HepG2 (cell line): ENCODE results near the gene VAMP8. TPM values are rescaled to one million over a fixed set of nuclear protein-coding genes. Genes with fewer than 3 reads are reported as not detected.

Experiments used
- ARNT2 ChIP-seq: sonication (generic); formaldehyde crosslinking; IDR thresholded peaks from 2 replicates; pipeline ENCODE4 v1.8.0; 2022; ENCODE audit warnings: mild to moderate bottlenecking, low read depth, missing genetic modification reagents, moderate library complexity
- DNMT1 ChIP-seq: sonication (generic); formaldehyde crosslinking; IDR thresholded peaks from 2 replicates; pipeline ENCODE4 v1.5.1; 2020; ENCODE audit warnings: mild to moderate bottlenecking, missing genetic modification reagents
- FOXA1 ChIP-seq, 2 experiments: fragments of 450-650 bp in 1 of 2; sonication (generic) in 1 of 2; formaldehyde crosslinking in 1 of 2; IDR thresholded peaks; 2 replicates each; pipeline versions ENCODE4 v1.4.0 to v1.6.1; 2016 to 2020; ENCODE audit warnings: missing genetic modification reagents in 1 of 2
- GFI1 ChIP-seq: sonication (generic); formaldehyde crosslinking; IDR thresholded peaks from 2 replicates; pipeline ENCODE4 v1.5.0; 2020; ENCODE audit warnings: missing genetic modification reagents, mild to moderate bottlenecking, borderline replicate concordance
- HINFP ChIP-seq: sonication (generic); formaldehyde crosslinking; IDR thresholded peaks from 2 replicates; pipeline ENCODE4 v1.4.0; 2020; ENCODE audit warnings: low read depth, mild to moderate bottlenecking, missing genetic modification reagents
- HNF4A ChIP-seq: sonication (generic); formaldehyde crosslinking; IDR thresholded peaks from 2 replicates; pipeline ENCODE4 v1.4.0; 2020; ENCODE audit warnings: missing genetic modification reagents
- ISL2 ChIP-seq: sonication (generic); formaldehyde crosslinking; IDR thresholded peaks from 2 replicates; pipeline ENCODE4 v1.5.0; 2020; ENCODE audit warnings: missing genetic modification reagents
- KAT8 ChIP-seq: IDR thresholded peaks from 2 replicates; pipeline ENCODE4 v1.6.1; 2016; ENCODE audit warnings: missing genetic modification reagents, missing compliant biosample characterization
- MAF1 ChIP-seq: sonication (generic); formaldehyde crosslinking; IDR thresholded peaks from 2 replicates; pipeline ENCODE4 v1.5.0; 2020; ENCODE audit warnings: missing genetic modification reagents, borderline replicate concordance
- SMAD3 ChIP-seq: sonication (generic); formaldehyde crosslinking; IDR thresholded peaks from 2 replicates; pipeline ENCODE4 v1.4.0; 2020; ENCODE audit warnings: missing genetic modification reagents
- SOX6 ChIP-seq, 2 experiments: fragments of 450-650 bp in 1 of 2; sonication (generic) in 1 of 2; formaldehyde crosslinking in 1 of 2; IDR thresholded peaks; 2 replicates each; pipeline versions ENCODE4 v1.4.0 to v1.6.1; 2017 to 2020; ENCODE audit warnings: antibody characterized with exemption in 1 of 2, mild to moderate bottlenecking in 1 of 2, missing genetic modification reagents in 1 of 2
- SPEN ChIP-seq: sonication (generic); formaldehyde crosslinking; IDR thresholded peaks from 2 replicates; pipeline ENCODE4 v1.5.1; 2020; ENCODE audit warnings: low read depth, mild to moderate bottlenecking, missing genetic modification reagents
- TFAP4 ChIP-seq: sonication (generic); IDR thresholded peaks from 2 replicates; pipeline ENCODE4 v1.6.1; 2016; ENCODE audit warnings: low read depth, borderline replicate concordance
- THAP11 ChIP-seq: IDR thresholded peaks from 2 replicates; pipeline ENCODE4 v1.6.1; 2016; ENCODE audit warnings: missing biosample characterization, missing genetic modification reagents
- U2AF2 ChIP-seq: fragments of 200-400 bp; formaldehyde crosslinking; IDR thresholded peaks from 2 replicates; pipeline ENCODE4 v1.6.1; 2017; ENCODE audit warnings: low read depth, mild to moderate bottlenecking, low read length
- ZBTB21 ChIP-seq: sonication (generic); formaldehyde crosslinking; IDR thresholded peaks from 2 replicates; pipeline ENCODE4 v1.4.0; 2020; ENCODE audit warnings: missing genetic modification reagents
- ZFX ChIP-seq: sonication (generic); formaldehyde crosslinking; IDR thresholded peaks from 2 replicates; pipeline ENCODE4 v1.4.0; 2020; ENCODE audit warnings: mild to moderate bottlenecking, low read depth, missing genetic modification reagents, moderate library complexity
- ZNF282 ChIP-seq: fragments of 450-650 bp; IDR thresholded peaks from 2 replicates; pipeline ENCODE4 v1.6.1; 2018; ENCODE audit not compliant: partially characterized antibody
- ZNF296 ChIP-seq: sonication (generic); formaldehyde crosslinking; conservative IDR thresholded peaks from 2 replicates; pipeline ENCODE4 v1.5.0; 2020; ENCODE audit warnings: mild to moderate bottlenecking, missing genetic modification reagents
- ZNF558 ChIP-seq: sonication (generic); formaldehyde crosslinking; IDR thresholded peaks from 2 replicates; pipeline ENCODE4 v1.9.0; 2022; ENCODE audit warnings: mild to moderate bottlenecking, missing genetic modification reagents, borderline replicate concordance
- ZNF574 ChIP-seq: sonication (generic); formaldehyde crosslinking; IDR thresholded peaks from 2 replicates; pipeline ENCODE4 v1.4.0; 2020; ENCODE audit warnings: missing genetic modification reagents
- ZNF580 ChIP-seq: IDR thresholded peaks from 2 replicates; pipeline ENCODE4 v1.6.1; 2016; ENCODE audit warnings: low read depth, borderline replicate concordance
- polyA plus RNA-seq, 8 experiments: library from polyadenylated mRNA; depleted of rRNA in 3 of 8; stranded (reverse) in 7 of 8; unstranded in 1 of 8; fragments of >200 nt; fragmentation: Illumina TruSeq in 4 of 8; extraction: Trizol in 4 of 8; gene quantifications; 2 replicates each; pipeline versions ENCODE4 v1.2.1 to v1.2.3, GENCODE V29; 2011 to 2016; ENCODE audit warnings: low read depth in 4 of 8, missing spikeins in 1 of 8, mixed read lengths in 1 of 8; ENCODE audit not compliant: insufficient read depth in 1 of 8
- total RNA-seq, 5 experiments: library from RNA; depleted of rRNA; stranded (reverse); fragments of >200 nt; fragmentation: Illumina TruSeq; extraction: Trizol; gene quantifications; 2 replicates each; pipeline ENCODE4 v1.2.3, GENCODE V29; 2016; ENCODE audit warnings: low read depth in 1 of 5

The VAMP8 gene
- total and polyA plus RNA-seq, 2 of the 13 experiments (the other 11 are each of a cell fraction or from before 2014, with no cell fraction given): 83.3 to 157 TPM

GRCh38 chr2:85539361-85540132 lies 37.8 kb upstream of the VAMP8 start (continued):
- no peak for TF ChIP-seq ZNF296 (CRISPR knock-in tag)
- TF ChIP-seq GFI1 (CRISPR knock-in tag): peak; percentile 50; the same call in 1 of the 2 replicates
- no peak; the same call in 1 of the 2 replicates for TF ChIP-seq ZNF580 (CRISPR knock-in tag)
- TF ChIP-seq SMAD3 (CRISPR knock-in tag): no peak
- TF ChIP-seq ZNF282: no peak
- TF ChIP-seq MAF1 (CRISPR knock-in tag): no peak
- TF ChIP-seq ZNF558 (CRISPR knock-in tag): peak; percentile 67; the same call in 1 of the 2 replicates
- TF ChIP-seq HNF4A (CRISPR knock-in tag): no peak; the same call in 1 of the 2 replicates
- 0 out of 2 replicates have a peak, but pooled peaks have one; percentile 22 for TF ChIP-seq U2AF2
- TF ChIP-seq ISL2 (CRISPR knock-in tag): 0 out of 2 replicates have a peak, but pooled peaks have one; percentile 46
- TF ChIP-seq ZFX: peak; percentile 77
- no peak for TF ChIP-seq KAT8 (CRISPR knock-in tag)
- no peak; the same call in 1 of the 2 replicates for TF ChIP-seq ZNF574 (CRISPR knock-in tag)
- TF ChIP-seq TFAP4: no peak
- no peak for TF ChIP-seq FOXA1 (IDR thresholded peaks at IDR 0.05)
- no peak for TF ChIP-seq FOXA1 (CRISPR knock-in tag; IDR thresholded peaks at IDR 0.05)
- no peak for TF ChIP-seq ZBTB21
- 0 out of 2 replicates have a peak, but pooled peaks have one; percentile 32 for TF ChIP-seq SPEN (CRISPR knock-in tag)
- peak; percentile 91 for TF ChIP-seq DNMT1 (CRISPR knock-in tag)
- TF ChIP-seq THAP11: peak; percentile 34; the same call in 1 of the 2 replicates
- TF ChIP-seq SOX6 (IDR thresholded peaks at IDR 0.05): no peak
- TF ChIP-seq SOX6 (CRISPR knock-in tag; IDR thresholded peaks at IDR 0.05): peak; percentile 64
- TF ChIP-seq ARNT2 (CRISPR knock-in tag): peak; percentile 84
- peak; percentile 62 for TF ChIP-seq HINFP (CRISPR knock-in tag)
